Caco-2 (cell line): Measurements from ENCODE around the gene GMPPA. TPM values are rescaled to one million over a fixed set of nuclear protein-coding genes. Genes with fewer than 3 reads are reported as not detected.

Experiments used
- BruUV-seq: library from RNA; stranded (reverse); fragments of 400-500 nt; replicated peaks from 2 replicates; lab custom pipeline; 2021; lab: Mats Ljungman, UMichigan
- CTCF ChIA-PET: fragments of 300-600 bp; sonication (Branson Sonifier 250); formaldehyde crosslinking; loops from one replicate; lab custom pipeline; 2022; ENCODE audit warnings: antibody characterized with exemption; lab: Charles Lee
- POLR2A ChIA-PET: fragments of 300-600 bp; sonication (Branson Sonifier 250); formaldehyde crosslinking; loops from one replicate; lab custom pipeline; 2022; ENCODE audit warnings: antibody characterized with exemption; lab: Charles Lee
- DNase-seq, 2 experiments: peaks; one replicate each; pipeline versions ENCODE4 v3.0.0 to v3.0.0-alpha.2; 2020 to 2022
- H3K27me3 ChIP-seq: replicated peaks from 2 replicates; pipeline ENCODE4 v1.6.0; 2011; ENCODE audit warnings: low read length; ENCODE audit not compliant: control insufficient read depth, insufficient read depth
- H3K36me3 ChIP-seq: 2 replicates; pipeline ENCODE4 v1.5.1; 2011; ENCODE audit warnings: low read length; ENCODE audit not compliant: control insufficient read depth, insufficient read depth
- H3K4me1 ChIP-seq: fragments of 250-450 bp; sonication (Bioruptor Pico); 2 replicates; pipeline ENCODE4 v1.5.1; 2020; ENCODE audit warnings: mild to moderate bottlenecking
- H3K4me3 ChIP-seq: 2 replicates; pipeline ENCODE4 v1.5.1; 2011; ENCODE audit warnings: low read depth, mild to moderate bottlenecking, control low read depth, low read length
- H3K9me3 ChIP-seq: fragments of 250-450 bp; sonication (Bioruptor Pico); 2 replicates; pipeline ENCODE4 v1.5.1; 2020; ENCODE audit warnings: mild to moderate bottlenecking, moderate library complexity
- H3K27ac Mint-ChIP-seq: one replicate; pipeline ENCODE4 v1.8.0; 2022; ENCODE audit warnings: mixed read lengths; ENCODE audit not compliant: unreplicated experiment
- H3K27me3 Mint-ChIP-seq: one replicate; pipeline ENCODE4 v1.8.0; 2022; ENCODE audit warnings: mixed read lengths; ENCODE audit not compliant: insufficient read depth, unreplicated experiment
- H3K36me3 Mint-ChIP-seq: one replicate; pipeline ENCODE4 v1.8.0; 2022; ENCODE audit warnings: mild to moderate bottlenecking, mixed read lengths; ENCODE audit not compliant: insufficient read depth, unreplicated experiment
- H3K4me1 Mint-ChIP-seq: one replicate; pipeline ENCODE4 v1.8.0; 2022; ENCODE audit warnings: low read depth, mixed read lengths; ENCODE audit not compliant: unreplicated experiment
- H3K4me3 Mint-ChIP-seq: one replicate; pipeline ENCODE4 v1.8.0; 2022; ENCODE audit warnings: mild to moderate bottlenecking, moderate library complexity, mixed read lengths; ENCODE audit not compliant: unreplicated experiment
- H3K9me3 Mint-ChIP-seq: one replicate; pipeline ENCODE4 v1.8.0; 2022; ENCODE audit warnings: mixed read lengths; ENCODE audit not compliant: unreplicated experiment
- intact Hi-C: fragments of 100-400 bp; cut with micrococcal nuclease; formaldehyde crosslinking; loops from one replicate; pipeline ENCODE4 v1.10.0; 2022; ENCODE audit not compliant: unreplicated experiment
- total RNA-seq: library from RNA; stranded (reverse); gene quantifications from 2 replicates; pipeline ENCODE4 v1.2.3, GENCODE V29; 2022
- TF ChIP-seq, protein P1 (sequence below), 2 experiments: fragments of 200-600 bp in 1 of 2; IDR thresholded peaks; 1 replicate in 1 of 2; 2 replicates in 1 of 2; pipeline versions ENCODE4 v1.5.1 to v1.8.0; 2011 to 2022; ENCODE audit warnings: antibody characterized with exemption in 1 of 2, control low read depth in 1 of 2, inconsistent platforms in 1 of 2, low read depth in 1 of 2, low read length in 1 of 2, mild to moderate bottlenecking in 1 of 2, moderate library complexity in 1 of 2; ENCODE audit not compliant: insufficient read depth in 1 of 2, severe bottlenecking in 1 of 2, unreplicated experiment in 1 of 2

GMPPA gene
- total RNA-seq, 1 experiment from 2014 or later, result 53.7 TPM

DNA sequence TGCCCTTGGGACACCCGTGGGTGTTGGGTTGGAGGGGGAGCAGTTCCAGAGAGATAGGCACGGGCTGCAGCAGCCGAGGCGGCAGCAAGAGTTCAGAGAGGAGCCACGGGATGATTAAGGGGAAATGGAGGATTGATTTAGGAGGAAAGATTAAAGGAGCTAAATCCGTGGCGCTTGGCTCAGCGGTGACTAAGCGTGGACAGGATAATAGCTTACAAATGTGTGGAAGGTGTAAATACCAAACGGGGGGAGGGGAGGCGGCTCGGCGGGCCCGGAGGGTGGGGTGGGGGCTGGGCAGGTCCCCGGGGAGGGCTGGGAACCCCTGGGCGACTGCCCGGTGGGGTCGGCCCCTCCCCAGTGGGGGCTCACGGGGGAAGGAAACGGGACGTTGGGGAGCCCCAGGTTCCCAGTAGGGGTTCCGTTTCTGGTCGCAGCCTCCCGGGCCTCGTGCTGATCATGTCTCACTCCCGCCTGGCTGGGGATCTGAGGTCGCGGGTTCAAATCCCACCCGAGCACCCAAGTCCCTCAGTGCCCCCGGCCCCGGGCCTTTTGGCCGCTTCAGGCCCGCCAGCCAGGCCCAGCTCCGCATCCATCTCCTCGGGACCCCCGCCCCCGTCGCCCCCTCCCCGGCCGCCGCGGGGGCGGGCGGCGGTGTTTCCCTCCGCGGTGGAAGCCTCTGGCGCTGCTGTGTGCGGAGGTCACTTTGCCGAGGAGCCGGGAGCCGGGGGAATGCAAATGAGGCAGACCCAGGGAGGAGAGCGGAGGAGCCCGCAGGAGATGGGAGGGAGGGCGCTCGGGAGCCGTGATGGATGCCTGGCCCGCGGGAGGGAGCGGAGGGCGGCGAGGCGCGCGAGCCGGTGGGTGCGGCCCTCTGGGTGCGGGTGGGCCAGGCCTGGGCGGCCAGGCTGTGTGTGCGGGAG, 23.7 kb downstream of the GMPPA start:
- no peaks in the 10 kb centered on the region for H3K9me3 Mint-ChIP-seq

GRCh38 chr2:219523031-219523671, 24.5 kb downstream of the GMPPA start:
- no TSS peak for BruUV-seq
- H3K27me3 ChIP-seq, result no peaks in the 10 kb centered on the region
- intact Hi-C loops, result no loop called here
- Mint-ChIP-seq H3K36me3 (no peaks in the 10 kb centered on the region), H3K9me3 (no peaks in the 10 kb centered on the region), H3K4me1 (peaks cover 26% of the 10 kb centered on the region), H3K27ac (no peak overlapping the region), H3K4me3 (peak overlapping the region; percentile 39), H3K27me3 (peaks cover 9% of the 10 kb centered on the region)
- TF ChIP-seq, protein P1, sequence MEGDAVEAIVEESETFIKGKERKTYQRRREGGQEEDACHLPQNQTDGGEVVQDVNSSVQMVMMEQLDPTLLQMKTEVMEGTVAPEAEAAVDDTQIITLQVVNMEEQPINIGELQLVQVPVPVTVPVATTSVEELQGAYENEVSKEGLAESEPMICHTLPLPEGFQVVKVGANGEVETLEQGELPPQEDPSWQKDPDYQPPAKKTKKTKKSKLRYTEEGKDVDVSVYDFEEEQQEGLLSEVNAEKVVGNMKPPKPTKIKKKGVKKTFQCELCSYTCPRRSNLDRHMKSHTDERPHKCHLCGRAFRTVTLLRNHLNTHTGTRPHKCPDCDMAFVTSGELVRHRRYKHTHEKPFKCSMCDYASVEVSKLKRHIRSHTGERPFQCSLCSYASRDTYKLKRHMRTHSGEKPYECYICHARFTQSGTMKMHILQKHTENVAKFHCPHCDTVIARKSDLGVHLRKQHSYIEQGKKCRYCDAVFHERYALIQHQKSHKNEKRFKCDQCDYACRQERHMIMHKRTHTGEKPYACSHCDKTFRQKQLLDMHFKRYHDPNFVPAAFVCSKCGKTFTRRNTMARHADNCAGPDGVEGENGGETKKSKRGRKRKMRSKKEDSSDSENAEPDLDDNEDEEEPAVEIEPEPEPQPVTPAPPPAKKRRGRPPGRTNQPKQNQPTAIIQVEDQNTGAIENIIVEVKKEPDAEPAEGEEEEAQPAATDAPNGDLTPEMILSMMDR (IDR thresholded peaks at IDR 0.05; ENCODE audit: insufficient read depth in 1 of 2, low read depth in 1 of 2, low read length in 1 of 2, severe bottlenecking in 1 of 2, unreplicated experiment in 1 of 2), result no peak
- no peaks in the 10 kb centered on the region for H3K9me3 ChIP-seq
- no peak for DNase-seq
- H3K36me3 ChIP-seq, result no peaks in the 10 kb centered on the region
- POLR2A ChIA-PET, result no interaction called here
- CTCF ChIA-PET, result interaction anchor here (0.5 to 1.3 kb wide), 5 partner anchors 10 to 132 kb away, joined by 3 to 5 read pairs (median 4); partner anchors contain the start of gene GMPPA
- no peak overlapping the region for H3K4me3 ChIP-seq
- H3K4me1 ChIP-seq, result peaks cover 25% of the 10 kb centered on the region

More for the DNA sequence above, 23.7 kb downstream of the GMPPA start:
- no peaks in the 10 kb centered on the region for H3K27me3 ChIP-seq
- CTCF ChIA-PET, result interaction anchor here (0.5 to 3.1 kb wide), 4 partner anchors 7 to 24 kb away, joined by 3 to 27 read pairs (median 8); partner anchors contain the start of gene GMPPA
- TF ChIP-seq, protein P1 (IDR thresholded peaks at IDR 0.05; ENCODE audit: insufficient read depth in 1 of 2, low read depth in 1 of 2, low read length in 1 of 2, severe bottlenecking in 1 of 2, unreplicated experiment in 1 of 2), result no peak
- Mint-ChIP-seq H3K27ac (peak overlapping the region; percentile 73), H3K4me1 (peaks cover 26% of the 10 kb centered on the region), H3K4me3 (peak overlapping the region; percentile 58), H3K36me3 (no peaks in the 10 kb centered on the region), H3K27me3 (peaks cover 9% of the 10 kb centered on the region)
- no TSS peak for BruUV-seq
- no peaks in the 10 kb centered on the region for H3K36me3 ChIP-seq
- peaks cover 25% of the 10 kb centered on the region for H3K4me1 ChIP-seq
- intact Hi-C loops, result no loop called here
- POLR2A ChIA-PET, result no interaction called here
- peak in 1 of 2 experiments; percentile 45 for DNase-seq
- no peaks in the 10 kb centered on the region for H3K9me3 ChIP-seq
- no peak overlapping the region for H3K4me3 ChIP-seq

DNA sequence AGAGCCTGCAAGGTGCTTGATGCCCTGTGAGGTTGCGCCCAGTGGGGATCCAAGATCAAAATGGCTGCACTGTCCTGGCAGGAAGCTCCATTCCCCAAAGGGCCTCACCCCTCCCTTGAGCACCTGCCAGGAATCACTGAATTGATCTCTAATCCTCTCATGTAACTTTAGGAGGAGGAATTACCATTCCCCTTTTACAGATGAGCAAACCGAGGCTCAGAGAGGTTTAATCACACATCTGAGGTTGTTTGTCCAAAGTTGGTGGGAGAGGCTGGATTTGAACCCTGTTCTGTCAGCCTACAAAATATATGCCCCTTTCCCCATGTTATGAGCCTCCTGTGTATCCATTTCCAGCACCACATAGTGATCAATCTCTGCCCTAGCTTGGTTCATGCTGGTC, 26.1 kb downstream of the GMPPA start:
- no peaks in the 10 kb centered on the region for H3K9me3 Mint-ChIP-seq
- no peak overlapping the region for H3K4me3 Mint-ChIP-seq
- ChIA-PET CTCF (interaction anchor here (1.1 to 8.2 kb wide), 3 partner anchors 15 to 230 kb away, joined by 3 to 243 read pairs (median 14); partner anchors contain the start of gene GMPPA), POLR2A (no interaction called here)
- Histone ChIP-seq H3K27me3 (no peaks in the 10 kb centered on the region; the same call in 1 of the 2 replicates), H3K4me1 (peaks cover 25% of the 10 kb centered on the region), H3K4me3 (no peak overlapping the region), H3K36me3 (no peaks in the 10 kb centered on the region), H3K9me3 (no peaks in the 10 kb centered on the region)
- intact Hi-C loops, result no loop called here
- TF ChIP-seq, protein P1 (IDR thresholded peaks at IDR 0.05; ENCODE audit: insufficient read depth in 1 of 2, low read depth in 1 of 2, low read length in 1 of 2, severe bottlenecking in 1 of 2, unreplicated experiment in 1 of 2), result no peak
- DNase-seq, result no peak
- peaks cover 34% of the 10 kb centered on the region for H3K4me1 Mint-ChIP-seq
- H3K36me3 Mint-ChIP-seq, result no peaks in the 10 kb centered on the region
- BruUV-seq, result no TSS peak
- H3K27me3 Mint-ChIP-seq, result peaks cover 16% of the 10 kb centered on the region
- no peak overlapping the region for H3K27ac Mint-ChIP-seq
